ELR (cell line): ENCODE results near the gene THNSL1.
"Not testable (repeated sequence)": the region's sequence is repeated elsewhere in the genome, so short reads cannot be mapped to it uniquely, and the experiment has no call there.

Source experiments
- DNase-seq: peaks from one replicate; pipeline ENCODE4 v3.0.0-alpha.2; 2015; ENCODE audit warnings: low read depth

Gene THNSL1, protein sequence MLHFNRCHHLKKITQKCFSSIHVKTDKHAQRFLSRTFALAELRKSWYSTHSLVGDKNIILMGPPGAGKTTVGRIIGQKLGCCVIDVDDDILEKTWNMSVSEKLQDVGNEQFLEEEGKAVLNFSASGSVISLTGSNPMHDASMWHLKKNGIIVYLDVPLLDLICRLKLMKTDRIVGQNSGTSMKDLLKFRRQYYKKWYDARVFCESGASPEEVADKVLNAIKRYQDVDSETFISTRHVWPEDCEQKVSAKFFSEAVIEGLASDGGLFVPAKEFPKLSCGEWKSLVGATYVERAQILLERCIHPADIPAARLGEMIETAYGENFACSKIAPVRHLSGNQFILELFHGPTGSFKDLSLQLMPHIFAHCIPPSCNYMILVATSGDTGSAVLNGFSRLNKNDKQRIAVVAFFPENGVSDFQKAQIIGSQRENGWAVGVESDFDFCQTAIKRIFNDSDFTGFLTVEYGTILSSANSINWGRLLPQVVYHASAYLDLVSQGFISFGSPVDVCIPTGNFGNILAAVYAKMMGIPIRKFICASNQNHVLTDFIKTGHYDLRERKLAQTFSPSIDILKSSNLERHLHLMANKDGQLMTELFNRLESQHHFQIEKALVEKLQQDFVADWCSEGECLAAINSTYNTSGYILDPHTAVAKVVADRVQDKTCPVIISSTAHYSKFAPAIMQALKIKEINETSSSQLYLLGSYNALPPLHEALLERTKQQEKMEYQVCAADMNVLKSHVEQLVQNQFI

DNA sequence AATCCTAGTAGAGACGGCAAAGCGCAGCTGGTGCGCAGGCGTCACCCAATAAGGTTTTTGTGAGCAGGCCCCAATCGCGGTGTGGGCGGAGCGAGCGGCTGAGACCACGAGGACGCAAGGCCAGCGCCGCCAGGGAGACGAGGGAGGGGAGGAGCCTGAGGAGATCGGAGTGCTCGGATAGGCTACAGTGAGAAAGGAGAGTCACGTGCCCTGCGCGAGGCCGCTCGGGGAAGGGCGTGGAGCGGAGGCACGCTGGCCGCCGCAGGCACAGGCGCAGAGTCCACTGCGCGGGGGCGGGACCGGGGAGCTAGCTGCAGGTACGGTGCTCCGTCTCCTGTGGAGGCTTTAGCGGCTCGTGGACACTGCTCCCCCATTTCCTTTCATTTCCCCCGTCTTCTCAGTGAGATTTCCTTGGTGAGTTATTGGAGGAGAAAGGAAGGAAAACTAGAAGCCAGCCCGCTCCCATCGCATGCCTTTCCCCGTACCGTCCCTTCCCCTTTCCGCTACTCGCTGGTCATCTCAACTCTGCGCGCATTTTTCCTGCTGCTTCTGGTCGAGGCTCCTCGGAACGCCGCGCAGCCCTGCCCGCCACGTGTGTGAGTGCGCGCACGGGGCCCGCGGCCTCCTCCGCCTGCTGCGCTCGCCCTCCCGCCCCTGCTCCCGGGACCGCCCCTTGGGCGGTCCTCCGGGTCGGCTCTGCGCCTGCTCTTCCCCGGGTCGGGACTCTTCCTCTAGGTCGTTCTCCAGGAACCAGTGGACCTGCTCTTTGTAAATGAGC lies at the start of gene THNSL1:
TSS of gene THNSL1 (plus strand) at position 237 of the 778 bp plus-strand sequence. CDS start 6,612 bp downstream, outside the sequence.
- peak; percentile 99 for DNase-seq

DNA sequence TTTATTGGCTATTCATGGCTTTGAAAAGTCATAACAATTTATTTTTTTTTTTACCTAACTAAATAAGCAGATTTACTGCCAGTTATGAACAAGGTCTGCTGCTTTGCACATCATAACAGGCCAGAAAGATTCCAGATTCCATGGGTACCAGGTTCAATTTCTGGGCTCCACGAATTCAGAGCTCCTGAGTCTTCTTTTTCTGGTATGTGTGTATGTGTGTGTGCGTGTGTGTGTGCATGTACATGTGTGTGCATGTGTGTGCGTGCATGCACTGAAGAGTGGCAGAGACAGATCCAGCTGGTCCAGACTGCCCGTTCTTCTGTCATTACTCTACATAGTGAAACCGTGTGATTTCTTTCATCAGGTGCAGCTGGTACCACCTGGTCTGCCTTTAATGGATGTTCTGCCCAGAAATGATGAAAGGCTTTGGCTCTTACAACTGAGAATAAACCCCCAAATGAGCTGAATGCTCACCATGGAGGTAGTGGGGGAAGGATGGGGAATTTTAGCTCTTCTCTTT lies 49.4 kb upstream of the THNSL1 start:
- DNase-seq = no peak

DNA sequence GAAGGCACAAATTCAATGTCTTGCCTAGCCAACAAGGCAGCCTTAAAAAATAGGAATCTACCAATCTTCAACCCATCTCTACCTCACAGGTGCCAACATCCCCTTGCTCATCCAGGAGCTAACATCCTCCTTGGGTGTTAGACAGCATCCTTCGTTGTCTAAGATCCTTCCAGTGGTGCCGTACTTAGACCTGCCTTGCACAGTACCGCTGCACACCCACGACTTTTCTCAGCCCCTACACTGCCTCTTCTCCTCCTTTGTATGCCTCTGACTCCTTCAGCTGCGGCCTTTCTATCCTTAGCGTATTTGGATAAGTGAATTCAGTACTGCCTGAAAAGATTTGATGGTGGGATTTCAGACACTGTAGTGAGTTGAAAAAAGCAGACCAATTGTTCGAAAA lies 48.1 kb upstream of the THNSL1 start:
- DNase-seq = no peak

DNA sequence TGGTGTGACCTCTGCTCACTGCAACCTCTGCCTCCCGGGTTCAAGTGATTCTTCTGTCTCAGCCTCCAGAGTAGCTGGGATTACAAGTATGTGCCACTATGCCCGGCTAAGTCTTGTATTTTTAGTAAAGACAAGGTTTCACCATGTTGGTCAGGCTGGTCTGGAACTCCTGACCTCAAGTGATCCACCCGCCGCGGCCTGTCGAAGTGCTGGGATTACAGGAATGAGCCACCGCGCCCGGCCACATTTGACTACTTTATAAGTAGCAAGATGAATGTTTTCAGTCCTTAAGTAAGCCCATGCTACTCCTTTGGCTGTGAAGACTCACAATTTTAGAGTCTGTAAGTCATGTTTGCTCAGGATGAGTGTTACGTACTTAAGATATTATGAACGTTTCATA lies 47.5 kb upstream of the THNSL1 start:
- DNase-seq = not testable (repeated sequence)

DNA sequence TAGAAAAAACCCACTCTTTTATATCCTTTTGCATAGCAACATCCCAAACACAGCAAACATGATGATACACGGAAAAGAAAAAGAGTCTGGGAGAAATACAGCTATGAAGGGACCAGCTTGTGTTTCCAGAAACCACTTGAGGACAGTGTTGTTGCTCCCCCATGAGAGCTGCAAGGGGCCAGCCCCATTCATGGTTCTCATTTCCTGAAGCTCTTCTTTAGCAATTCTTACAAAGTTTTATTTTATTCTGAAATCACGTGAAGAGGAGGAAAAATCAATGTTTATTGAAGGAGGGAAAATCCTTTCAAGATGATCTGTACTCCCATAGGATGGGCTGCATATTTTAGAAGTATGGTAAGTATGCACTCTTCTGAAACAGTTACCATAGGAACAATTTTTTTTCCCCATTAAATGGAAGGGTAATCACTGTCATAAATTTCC lies 46.6 kb upstream of the THNSL1 start:
- no peak for DNase-seq

DNA sequence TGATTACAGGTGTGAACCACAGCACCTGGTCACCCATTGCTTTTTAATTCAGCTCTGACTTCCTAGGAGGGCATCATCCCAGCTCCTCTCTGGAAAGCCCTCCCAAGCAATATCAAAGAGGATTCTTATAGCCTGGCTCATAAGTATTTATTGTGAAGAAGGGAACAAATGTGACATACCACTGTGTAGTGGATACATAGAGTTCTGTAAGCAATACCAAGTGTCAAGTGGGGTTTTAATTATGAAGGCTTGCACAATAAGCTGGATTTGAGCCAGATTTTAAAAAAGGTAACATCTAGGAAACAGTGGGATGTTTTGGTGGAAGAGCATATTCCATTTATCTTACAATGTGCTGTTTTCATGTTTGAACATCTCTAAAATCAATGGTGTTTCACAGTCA lies 45.0 kb upstream of the THNSL1 start:
- DNase-seq = no peak

DNA sequence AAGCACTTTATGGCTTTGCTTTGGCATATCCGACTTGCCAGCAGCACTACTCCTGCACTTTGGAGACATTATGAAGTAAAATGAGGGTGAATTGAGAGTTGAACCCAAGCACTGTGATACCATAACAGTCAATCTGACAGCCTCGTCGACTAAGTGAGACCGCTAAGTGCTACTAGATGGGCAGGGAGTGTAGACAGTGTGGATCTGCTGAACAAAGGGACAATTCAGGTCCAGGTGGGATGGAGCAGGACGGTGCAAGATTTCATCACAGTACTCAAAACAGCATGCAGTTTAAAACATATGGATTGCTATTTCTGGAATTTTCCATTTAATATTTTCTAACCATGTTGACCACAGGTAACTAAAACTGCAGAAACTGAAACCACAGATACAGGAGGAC lies 43.2 kb upstream of the THNSL1 start:
- DNase-seq = no peak

DNA sequence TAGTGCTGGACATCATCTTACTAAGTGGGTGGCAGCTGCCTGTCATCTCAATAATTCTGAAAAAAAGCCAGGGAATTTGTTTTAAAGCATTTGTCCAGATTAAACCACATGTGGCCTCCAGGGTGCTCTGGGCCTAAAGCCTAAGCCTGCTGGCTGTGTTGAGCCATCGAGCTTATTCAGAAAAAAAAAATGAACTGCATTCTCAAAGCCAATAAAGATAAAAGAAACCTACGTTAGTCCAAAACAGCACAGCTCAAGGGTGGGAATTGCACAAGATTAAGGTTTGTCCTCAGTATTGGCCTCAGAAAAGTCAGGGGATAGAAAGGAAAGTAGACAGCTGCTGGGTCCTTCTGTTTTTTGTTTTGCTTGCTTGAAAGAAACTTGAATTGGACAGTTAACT lies 41.4 kb upstream of the THNSL1 start:
- peak; percentile 28 for DNase-seq

DNA sequence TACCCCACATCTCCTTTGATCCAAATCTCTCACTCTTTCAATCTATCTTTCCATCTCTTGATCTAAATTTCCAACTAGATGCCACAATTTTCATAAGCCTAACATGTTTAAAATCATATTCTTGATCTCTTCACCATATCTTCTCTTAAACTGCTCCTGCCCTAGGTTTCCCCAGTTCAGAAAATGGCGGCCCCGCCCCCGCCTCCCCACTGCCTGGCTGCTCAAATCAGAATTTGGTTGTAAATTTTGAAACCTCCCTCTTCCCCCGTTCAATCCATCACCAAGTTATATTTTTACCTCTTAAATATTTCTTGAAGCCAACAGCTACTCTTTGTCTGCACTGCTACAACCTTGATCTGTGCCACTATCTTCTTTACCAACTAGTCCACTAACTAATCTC lies 36.7 kb upstream of the THNSL1 start:
- no peak for DNase-seq

DNA sequence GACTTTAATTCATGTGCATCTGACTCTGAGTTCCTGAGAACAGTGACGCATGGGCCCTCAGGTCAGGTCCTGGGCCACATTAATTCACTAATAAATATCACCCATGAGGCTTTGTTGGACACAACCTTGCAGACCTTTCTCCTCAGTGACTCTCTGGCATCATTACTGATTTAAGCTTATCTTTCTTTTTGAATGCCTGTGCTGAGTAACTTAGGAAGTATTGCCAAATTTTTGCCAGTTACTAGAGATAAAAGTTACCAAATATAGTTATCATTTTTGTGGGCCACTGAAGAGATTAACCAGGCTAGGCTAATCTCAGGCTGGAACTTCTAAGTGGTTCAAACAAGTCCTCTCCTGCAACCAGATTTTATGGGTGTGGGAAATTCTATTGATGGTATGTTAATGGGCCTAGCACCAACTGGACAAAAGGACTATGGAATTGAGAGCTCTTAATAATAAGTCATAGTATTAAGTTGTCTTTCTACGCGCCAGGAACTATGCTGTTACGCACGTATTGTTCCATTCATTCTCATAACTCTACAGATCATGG lies 35.2 kb upstream of the THNSL1 start:
- no peak for DNase-seq

DNA sequence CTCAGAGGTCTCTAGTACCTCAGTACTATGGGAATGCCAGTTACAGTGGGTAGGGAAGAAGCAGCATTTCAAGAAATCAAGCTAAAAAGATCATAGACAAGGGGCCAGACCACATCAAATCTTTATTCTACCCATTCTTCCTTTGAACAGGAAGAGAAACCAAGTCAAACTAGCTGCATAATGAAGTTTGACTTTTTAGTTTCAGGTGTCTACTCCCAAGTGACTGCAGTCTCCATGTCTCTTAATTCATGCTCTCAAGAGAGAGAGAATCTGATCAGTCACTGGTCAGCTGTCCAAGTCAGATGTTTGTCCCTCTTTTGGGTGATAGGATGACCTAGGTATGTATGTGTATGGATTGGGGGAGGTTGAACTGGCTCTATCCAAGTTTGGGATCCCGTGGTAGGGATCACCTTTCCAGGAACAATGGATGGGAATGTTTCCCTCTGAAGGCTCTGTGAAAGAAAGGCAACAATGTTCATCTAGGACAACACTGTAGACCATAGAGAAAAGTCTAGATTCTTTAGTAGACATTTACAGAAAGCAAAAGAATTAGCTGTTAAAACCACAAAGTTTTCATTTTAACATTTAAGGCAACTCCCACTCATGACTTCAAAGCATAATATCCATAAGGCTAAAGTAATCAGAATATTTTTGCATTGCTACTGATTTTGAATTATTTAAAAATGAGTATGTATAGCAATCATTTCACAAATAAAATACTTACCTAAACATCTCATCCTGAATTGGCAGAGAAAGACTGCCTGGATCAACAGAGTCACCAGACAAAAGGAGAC lies 33.9 kb upstream of the THNSL1 start:
- DNase-seq = no peak

DNA sequence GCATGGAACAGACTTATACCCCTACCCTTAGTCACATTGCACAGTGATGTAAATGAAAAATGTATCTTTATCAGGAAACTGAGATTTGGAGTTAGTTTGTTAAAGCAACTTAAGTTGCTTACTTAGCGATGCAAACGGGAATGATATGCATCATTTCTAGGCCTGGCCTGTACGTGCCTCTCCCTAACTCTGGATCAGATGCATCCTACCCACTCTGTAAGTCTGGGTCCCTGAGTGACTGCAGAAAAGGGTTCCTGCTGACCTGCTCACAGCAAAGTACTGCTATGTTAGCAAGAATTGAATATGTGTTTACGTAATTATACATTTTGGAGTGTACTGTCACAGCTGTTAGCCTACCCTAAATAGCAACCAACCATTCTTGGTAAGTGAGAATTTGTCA lies 33.3 kb upstream of the THNSL1 start:
- DNase-seq = no peak

DNA sequence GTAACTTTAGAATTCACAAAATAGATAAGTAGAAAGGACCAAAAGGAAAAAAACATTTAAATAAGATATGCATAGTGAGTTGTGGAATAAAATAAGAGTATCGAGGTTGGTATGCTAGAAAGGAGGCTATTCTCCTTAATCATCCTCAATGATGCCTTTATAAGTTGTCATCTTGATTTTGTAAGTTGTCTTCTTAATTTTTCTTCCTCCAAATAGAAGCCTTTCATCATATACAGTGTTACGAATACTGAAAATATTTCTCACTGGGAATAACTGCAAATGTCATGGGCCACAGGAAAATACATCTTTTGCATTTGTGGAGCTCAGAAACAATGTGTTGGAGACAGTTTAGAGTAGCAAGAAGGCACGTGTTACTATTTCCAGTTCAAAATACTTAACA lies 32.5 kb upstream of the THNSL1 start:
- peak; percentile 25 for DNase-seq

DNA sequence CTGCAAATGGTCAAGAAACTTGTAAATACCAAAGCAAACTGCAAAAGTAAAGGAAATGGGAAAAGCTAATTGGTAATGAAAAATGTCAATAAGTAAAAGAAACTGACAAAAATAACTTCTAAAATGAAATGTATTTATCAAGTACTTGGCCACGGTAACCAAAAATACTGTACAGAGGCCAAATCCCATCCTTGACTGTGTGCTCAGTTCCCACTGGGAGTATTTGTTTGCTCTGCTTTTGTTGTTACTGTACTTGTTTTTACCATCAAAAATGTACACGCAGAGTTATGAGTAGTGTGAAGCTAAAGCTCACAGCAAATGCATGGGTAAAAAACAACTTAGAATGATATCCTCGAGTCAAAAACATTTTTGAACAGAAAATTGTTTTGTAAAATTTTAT lies 31.5 kb upstream of the THNSL1 start:
- DNase-seq = no peak

DNA sequence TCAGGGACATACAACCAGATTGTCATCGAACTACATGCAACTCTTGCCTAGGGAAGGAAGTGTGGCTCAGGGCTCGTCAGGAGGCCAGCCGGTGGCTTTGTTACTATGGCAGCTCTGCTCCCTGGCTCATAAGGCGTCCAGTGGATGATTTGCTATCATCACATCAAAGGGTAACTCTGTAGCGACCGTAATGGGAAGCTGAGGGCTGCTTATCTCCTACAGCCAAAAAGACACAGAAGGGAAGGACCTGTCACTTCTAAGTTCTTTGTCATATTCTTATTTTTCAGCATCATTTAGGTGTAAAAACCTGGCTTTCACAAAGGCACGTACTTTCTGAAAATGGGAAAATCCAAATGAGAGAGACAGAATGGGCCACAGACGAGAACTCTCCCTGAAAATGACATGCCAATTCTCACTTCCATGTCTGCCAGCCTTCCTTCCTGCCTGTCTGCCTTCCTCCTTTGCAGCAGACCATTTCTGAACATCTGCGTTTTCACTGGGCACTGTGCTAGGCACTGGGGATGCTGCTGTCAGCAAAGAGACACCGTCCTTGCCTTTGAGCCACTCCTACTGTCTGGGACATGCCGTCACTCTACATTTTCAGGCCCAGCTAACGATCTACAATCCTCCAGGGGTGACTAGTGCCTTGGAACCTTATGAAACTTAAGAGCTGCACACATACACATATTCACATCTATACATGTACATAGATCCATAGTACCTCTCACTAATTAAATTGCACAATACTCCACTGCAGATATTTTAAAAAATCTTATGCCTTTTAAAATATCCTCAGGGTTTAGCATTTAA lies 27.4 kb upstream of the THNSL1 start:
- DNase-seq = no peak

DNA sequence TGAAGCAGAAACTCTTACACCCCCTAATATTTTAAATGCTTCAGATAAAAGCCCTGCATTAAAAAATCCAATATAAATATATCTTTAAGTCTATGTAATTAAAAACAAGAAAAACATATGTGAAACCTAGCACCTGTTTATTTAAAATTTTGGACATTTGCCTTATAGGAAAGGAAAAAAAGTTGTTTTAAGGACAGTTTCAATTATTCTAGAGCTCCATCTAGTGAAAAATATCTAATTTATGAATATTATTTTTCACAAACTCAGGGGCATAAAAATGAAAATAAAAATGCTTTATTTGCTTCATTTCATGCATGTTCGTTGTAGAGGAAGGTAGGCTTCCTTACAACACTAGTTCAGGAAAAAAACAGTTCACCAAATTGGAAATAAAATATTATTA lies 26.5 kb upstream of the THNSL1 start:
- DNase-seq = peak; percentile 34

DNA sequence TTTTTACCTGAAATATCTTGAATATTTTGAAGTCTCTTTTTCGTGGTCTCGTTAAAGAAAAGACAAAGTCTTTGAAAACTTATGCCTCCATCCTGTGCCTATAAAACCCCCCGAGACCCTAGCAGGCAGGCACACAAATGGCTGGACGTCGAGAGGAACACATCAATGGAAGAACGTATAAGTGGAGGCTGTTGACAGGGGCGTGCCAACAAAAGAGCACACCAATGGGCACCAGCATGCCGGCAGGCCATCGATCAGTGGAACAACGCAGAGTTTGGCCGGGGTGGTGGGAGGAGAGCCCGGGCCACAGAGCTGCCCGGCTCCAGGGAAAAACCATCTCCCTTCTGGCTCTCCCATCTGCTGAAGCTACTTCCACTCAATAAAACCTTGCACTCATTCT lies 25.1 kb upstream of the THNSL1 start:
- no peak for DNase-seq

DNA sequence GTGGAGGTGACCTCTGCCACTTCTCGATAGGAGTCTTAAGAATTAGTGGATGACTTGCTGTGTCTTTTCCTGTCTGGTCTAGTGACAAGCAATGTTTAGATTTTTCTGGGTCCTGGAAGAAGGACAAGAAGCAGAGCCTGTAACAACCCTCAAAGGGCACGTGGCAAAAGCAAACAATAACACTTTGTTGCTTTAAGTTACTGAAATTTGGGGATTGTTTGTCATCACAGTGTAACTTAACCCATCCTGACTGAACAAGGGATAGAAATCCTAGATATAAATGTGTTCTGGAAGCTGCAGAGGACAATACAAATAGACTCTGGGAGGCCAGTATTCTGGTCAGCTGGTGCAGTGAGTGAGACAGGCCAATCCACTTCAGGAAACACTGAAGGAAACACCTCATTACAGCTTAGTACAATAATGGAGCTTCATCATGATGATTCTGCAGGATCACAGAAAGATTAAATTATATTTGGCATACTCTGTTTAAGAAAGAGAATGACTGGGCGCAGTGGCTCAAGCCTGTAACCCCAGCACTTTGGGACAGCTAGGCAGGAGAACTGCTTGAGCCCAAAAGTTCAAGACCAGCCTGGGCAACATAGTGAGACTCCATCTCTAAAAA lies 23.8 kb upstream of the THNSL1 start:
- DNase-seq = no peak

DNA sequence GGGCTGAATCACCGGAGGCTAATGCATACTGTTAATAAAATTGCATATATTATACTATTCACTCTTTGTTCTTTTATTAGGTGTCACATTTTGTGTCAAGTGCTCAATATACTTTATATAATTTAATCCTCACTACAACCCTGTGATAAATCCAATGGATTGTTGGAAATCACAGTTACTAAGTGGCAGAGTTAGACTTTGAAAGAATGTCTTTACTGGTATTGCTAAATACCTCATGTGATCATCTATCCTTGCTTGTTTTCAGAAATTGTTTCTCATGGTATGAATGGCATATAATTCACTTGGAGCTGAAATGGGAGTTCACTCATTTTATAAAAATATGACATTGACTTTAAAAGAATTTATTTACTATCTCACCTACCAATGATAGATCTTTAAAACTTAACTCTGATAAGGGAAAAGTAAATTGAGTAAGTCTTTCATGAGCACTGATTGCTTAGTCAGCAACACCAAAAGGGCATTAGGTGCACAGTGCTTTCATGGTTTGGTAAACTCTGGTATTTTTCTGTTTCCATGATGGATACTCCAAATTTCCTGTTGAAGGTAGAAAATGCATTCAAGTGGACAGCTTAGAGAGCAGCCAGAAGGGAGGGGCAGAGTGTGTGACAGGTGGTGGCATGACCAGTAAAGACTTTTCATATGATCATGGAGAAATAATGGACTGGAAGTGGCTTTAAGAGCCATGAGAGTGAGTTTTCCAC lies 23.0 kb upstream of the THNSL1 start:
- DNase-seq = no peak
